ENCODE results near the gene TSN. TPM values are rescaled to one million over a fixed set of nuclear protein-coding genes. Genes with fewer than 3 reads are reported as not detected.

TSN gene
- total and polyA plus RNA-seq, 11 donors: 17.2 to 58.8 (median 43.8) TPM

- no peak overlapping the region for H3K4me3 ChIP-seq
- peaks cover 0 to 12% (median 0%) of the 10 kb centered on the region in 12 donors for H3K9me3 ChIP-seq
- DNase-seq: no peak
- TF ChIP-seq POLR2A (IDR thresholded peaks at IDR 0.05): no peak
- TF ChIP-seq, protein P1, sequence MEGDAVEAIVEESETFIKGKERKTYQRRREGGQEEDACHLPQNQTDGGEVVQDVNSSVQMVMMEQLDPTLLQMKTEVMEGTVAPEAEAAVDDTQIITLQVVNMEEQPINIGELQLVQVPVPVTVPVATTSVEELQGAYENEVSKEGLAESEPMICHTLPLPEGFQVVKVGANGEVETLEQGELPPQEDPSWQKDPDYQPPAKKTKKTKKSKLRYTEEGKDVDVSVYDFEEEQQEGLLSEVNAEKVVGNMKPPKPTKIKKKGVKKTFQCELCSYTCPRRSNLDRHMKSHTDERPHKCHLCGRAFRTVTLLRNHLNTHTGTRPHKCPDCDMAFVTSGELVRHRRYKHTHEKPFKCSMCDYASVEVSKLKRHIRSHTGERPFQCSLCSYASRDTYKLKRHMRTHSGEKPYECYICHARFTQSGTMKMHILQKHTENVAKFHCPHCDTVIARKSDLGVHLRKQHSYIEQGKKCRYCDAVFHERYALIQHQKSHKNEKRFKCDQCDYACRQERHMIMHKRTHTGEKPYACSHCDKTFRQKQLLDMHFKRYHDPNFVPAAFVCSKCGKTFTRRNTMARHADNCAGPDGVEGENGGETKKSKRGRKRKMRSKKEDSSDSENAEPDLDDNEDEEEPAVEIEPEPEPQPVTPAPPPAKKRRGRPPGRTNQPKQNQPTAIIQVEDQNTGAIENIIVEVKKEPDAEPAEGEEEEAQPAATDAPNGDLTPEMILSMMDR (IDR thresholded peaks at IDR 0.05): no peak
- no peak overlapping the region for H3K27ac ChIP-seq
- H3K27me3 ChIP-seq: peaks cover 0 to 4% (median 0%) of the 10 kb centered on the region in 9 donors
- 48 to 63% (median 51%) methylated on average over 6 of the region's 6 CpGs for WGBS, 4 donors
- intact Hi-C loops (cut with DNase I): no loop called here
- H3K36me3 ChIP-seq: no peaks in the 10 kb centered on the region
- H3K4me1 ChIP-seq: no peaks in the 10 kb centered on the region
- ATAC-seq: no peak
Observed at GRCh38 chr2:121791801-121792221, 36.4 kb downstream of the TSN start.

DNA sequence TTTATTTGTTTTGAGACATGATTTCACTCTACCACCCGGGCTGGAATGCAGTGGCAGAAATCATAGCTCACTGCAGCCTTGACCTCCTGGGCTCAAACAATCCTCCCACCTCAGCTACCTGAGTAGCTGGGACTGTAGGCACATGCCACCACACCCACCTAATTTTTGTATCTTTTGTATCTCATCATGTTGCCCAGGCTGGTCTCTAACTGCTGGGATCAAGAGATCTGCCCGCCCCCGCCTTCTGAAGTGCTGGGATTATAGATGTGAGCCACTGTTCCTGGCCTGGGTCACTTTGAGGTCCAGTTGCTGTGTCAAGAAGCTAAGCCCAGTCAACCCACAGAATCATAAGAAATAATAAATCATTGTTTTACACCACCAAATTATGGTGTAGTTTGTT lies 38.4 kb downstream of the TSN start:
- Histone ChIP-seq H3K4me1 (no peaks in the 10 kb centered on the region), H3K4me3 (no peak overlapping the region), H3K27me3 (peaks cover 0 to 4% (median 0%) of the 10 kb centered on the region in 9 donors), H3K9me3 (peaks cover 0 to 5% (median 0%) of the 10 kb centered on the region in 12 donors), H3K36me3 (no peaks in the 10 kb centered on the region), H3K27ac (no peak overlapping the region)
- TF ChIP-seq, protein P1 (IDR thresholded peaks at IDR 0.05): no peak
- no peak for TF ChIP-seq POLR2A (IDR thresholded peaks at IDR 0.05)
- WGBS, 4 donors: 90 to 96% (median 92%) methylated on average over 3 of the region's 3 CpGs
- DNase-seq (no peak), ATAC-seq (no peak)
- intact Hi-C loops (cut with DNase I): no loop called here

DNA sequence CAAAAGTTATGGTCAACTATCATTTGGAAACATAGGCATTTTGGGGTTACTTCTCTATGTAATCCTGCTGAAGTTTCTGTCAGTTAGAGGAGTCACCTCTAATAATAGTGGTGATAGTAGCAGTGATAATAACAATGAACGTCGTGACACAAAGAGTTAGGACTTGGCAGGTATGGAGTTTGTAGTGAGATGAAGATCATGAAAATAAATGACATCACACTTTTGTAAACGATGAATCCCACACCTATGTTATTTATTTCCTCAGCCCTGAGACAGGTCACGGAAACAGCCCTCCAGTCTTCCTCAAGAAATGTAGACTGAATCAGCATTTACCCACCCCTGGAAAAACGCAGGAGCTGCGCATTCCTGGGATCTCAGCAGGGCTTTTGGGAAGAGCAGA lies 38.8 kb downstream of the TSN start:
- Histone ChIP-seq H3K4me1 (no peaks in the 10 kb centered on the region), H3K27me3 (peaks cover 0 to 4% (median 0%) of the 10 kb centered on the region in 9 donors), H3K4me3 (no peak overlapping the region), H3K9me3 (peaks cover 0 to 1% (median 0%) of the 10 kb centered on the region in 12 donors), H3K36me3 (no peaks in the 10 kb centered on the region), H3K27ac (no peak overlapping the region)
- intact Hi-C loops (cut with DNase I): no loop called here
- ATAC-seq: no peak
- no peak for DNase-seq
- 79 to 86% (median 82%) methylated on average over 6 of the region's 6 CpGs for WGBS, 4 donors
- TF ChIP-seq, protein P1 (IDR thresholded peaks at IDR 0.05): no peak
- TF ChIP-seq POLR2A (IDR thresholded peaks at IDR 0.05): no peak

DNA sequence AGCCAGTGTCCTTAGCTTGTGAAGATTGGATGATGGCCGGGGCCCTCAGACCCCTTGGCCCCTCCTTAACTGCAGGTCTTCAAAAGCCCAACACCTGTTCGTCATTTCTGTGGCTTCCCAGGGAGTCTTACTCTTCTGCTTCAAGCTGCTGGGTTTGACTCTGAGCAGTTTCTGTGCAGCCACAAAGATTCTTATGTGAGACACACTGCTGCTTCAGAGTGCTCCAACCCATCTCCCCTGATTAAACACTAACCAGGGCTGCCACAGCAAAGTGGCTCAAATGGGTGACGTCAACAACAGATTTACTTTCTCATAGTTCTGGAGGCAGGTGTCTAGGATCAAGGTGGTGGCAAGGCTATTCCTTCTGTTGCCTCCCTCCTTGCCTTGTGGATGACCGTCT lies 40.8 kb downstream of the TSN start:
- Histone ChIP-seq H3K27me3 (peaks cover 0 to 2% (median 0%) of the 10 kb centered on the region in 9 donors), H3K4me1 (no peaks in the 10 kb centered on the region), H3K9me3 (peaks cover 0 to 5% (median 0%) of the 10 kb centered on the region in 12 donors), H3K27ac (no peak overlapping the region), H3K4me3 (no peak overlapping the region), H3K36me3 (no peaks in the 10 kb centered on the region)
- ATAC-seq (no peak), DNase-seq (no peak)
- TF ChIP-seq, protein P1 (IDR thresholded peaks at IDR 0.05): no peak
- TF ChIP-seq POLR2A (IDR thresholded peaks at IDR 0.05): no peak
- intact Hi-C loops (cut with DNase I): no loop called here
- WGBS, 4 donors: 88 to 95% (median 91%) methylated on average over 4 of the region's 4 CpGs
